SH-SY5Y (cell line): ENCODE results near the gene ZNF701.

ENCODE experiments used
- GATA2 ChIP-seq: IDR thresholded peaks from 2 replicates; pipeline ENCODE4 v1.6.1; 2011; ENCODE audit warnings: mild to moderate bottlenecking, low read depth, low read length
- GATA3 ChIP-seq: IDR thresholded peaks from 2 replicates; pipeline ENCODE4 v1.6.1; 2011; ENCODE audit warnings: low read depth, mild to moderate bottlenecking, low read length, moderate library complexity

DNA sequence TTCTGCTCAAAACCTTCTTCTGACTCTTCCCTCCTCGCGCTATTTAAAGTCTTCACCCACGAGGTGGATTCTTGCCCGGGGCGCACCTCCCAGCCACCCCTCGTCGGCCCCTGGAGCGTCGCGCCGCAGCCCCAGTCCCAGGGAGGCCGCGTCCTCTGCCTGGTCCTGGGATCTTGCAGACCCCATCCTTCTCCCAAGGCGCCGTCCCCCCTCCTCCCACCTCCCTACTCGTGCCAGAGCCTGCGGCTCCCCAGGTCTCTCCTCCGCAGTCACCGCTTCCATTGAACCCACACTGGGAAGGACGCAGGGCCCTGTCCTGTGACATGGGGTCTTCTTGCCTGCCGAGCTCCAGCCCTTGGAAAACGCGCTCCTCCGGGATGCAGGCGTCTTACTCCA is 42.1 kb upstream of the ZNF701 start:
- TF ChIP-seq GATA2, result no peak
- no peak for TF ChIP-seq GATA3
